IPS-15b (cell line): ENCODE data around the gene GLP1R.
A peak's percentile ranks its signal among the peaks of the same experiment; 100 is the strongest.

ENCODE experiments used
- H3K27me3 ChIP-seq: one replicate; pipeline ENCODE4 v1.6.1; 2013; ENCODE audit warnings: low read length; ENCODE audit not compliant: control insufficient read depth, insufficient read depth
- H3K36me3 ChIP-seq: one replicate; pipeline ENCODE4 v1.6.1; 2013; ENCODE audit warnings: low read length; ENCODE audit not compliant: control insufficient read depth, insufficient read depth
- H3K4me1 ChIP-seq: one replicate; pipeline ENCODE4 v1.6.1; 2013; ENCODE audit warnings: mild to moderate bottlenecking, low read length; ENCODE audit not compliant: control insufficient read depth, insufficient read depth
- H3K4me3 ChIP-seq: one replicate; pipeline ENCODE4 v1.5.1; 2013; ENCODE audit warnings: low read depth, low read length
- H3K9ac ChIP-seq: one replicate; pipeline ENCODE4 v1.6.1; 2013; ENCODE audit warnings: low read depth, mild to moderate bottlenecking, low read length
- H3K9me3 ChIP-seq: one replicate; pipeline ENCODE4 v1.6.1; 2013; ENCODE audit warnings: mild to moderate bottlenecking, low read length; ENCODE audit not compliant: control insufficient read depth, insufficient read depth

The GLP1R gene

GRCh38 chr6:39095578-39095977, 47.0 kb downstream of the GLP1R start:
- H3K27me3 ChIP-seq, result no peaks in the 10 kb centered on the region
- H3K9ac ChIP-seq, result no peak overlapping the region
- H3K36me3 ChIP-seq, result no peaks in the 10 kb centered on the region

DNA sequence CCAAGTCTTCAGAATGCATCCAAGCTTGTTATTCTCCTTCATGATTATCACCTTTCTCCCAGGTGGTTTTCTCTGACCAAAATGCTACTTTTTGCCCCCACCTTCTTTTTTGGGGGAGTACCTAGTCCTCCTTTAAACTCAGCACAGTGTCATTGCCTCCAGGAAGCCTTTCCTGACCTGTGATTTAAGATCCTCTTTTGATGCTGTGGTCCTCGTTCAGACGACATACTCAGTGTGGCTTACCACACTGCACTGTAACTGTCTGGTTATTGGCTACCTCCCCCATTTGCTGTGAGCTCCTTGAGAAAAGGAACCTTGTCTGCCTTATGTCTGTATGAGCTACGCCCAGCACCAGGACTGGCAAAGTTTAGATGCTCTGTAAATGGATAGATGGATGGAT, 51.8 kb downstream of the GLP1R start:
- Histone ChIP-seq H3K36me3 (no peaks in the 10 kb centered on the region), H3K4me1 (peaks cover 4% of the 10 kb centered on the region), H3K9me3 (no peaks in the 10 kb centered on the region), H3K4me3 (no peak overlapping the region), H3K27me3 (no peaks in the 10 kb centered on the region), H3K9ac (no peak overlapping the region)

More at GRCh38 chr6:39095578-39095977, 47.0 kb downstream of the GLP1R start:
- Histone ChIP-seq H3K4me1 (peaks cover 5% of the 10 kb centered on the region), H3K4me3 (no peak overlapping the region), H3K9me3 (no peaks in the 10 kb centered on the region)

DNA sequence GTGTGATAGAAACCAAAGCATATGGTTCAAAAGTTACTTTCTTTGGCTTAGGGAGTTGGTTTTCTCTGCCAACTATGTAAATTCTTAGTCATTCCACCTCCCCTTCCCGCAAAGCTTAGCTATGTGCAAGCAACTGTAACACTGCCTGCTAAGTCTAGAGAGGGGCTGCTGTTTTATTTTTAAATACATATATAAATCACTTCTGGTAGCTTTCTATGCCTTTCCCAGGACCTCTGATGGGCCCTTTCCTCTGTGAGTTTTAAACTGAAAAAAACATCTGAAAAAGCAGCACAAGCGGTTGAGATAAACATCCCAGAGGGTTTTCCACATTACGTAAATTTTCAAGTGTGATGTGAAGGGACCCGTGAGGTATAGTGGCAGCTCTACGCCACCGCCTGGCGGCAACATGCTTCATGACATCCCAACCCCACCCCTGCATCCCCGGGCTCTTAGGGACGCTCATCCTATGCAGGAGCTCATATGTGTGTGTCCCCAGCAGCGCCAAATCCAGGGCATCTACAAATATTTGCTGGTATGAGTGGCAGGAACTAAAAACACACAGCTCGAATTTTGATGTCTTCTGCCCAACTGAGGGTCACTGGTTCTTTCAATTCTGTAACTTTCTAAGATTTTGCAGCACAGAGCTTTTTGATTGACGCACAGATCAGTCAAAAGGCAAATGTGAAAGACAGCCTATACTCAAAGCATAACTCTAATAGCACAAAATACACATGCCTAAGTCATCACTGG, 53.7 kb downstream of the GLP1R start:
- Histone ChIP-seq H3K9ac (no peak overlapping the region), H3K9me3 (no peaks in the 10 kb centered on the region), H3K4me3 (no peak overlapping the region), H3K4me1 (peaks cover 4% of the 10 kb centered on the region), H3K36me3 (no peaks in the 10 kb centered on the region), H3K27me3 (no peaks in the 10 kb centered on the region)

GRCh38 chr6:39102821-39103136, 54.2 kb downstream of the GLP1R start:
- Histone ChIP-seq H3K4me3 (no peak overlapping the region), H3K9me3 (no peaks in the 10 kb centered on the region), H3K4me1 (peaks cover 4% of the 10 kb centered on the region), H3K36me3 (no peaks in the 10 kb centered on the region), H3K27me3 (no peaks in the 10 kb centered on the region), H3K9ac (no peak overlapping the region)

DNA sequence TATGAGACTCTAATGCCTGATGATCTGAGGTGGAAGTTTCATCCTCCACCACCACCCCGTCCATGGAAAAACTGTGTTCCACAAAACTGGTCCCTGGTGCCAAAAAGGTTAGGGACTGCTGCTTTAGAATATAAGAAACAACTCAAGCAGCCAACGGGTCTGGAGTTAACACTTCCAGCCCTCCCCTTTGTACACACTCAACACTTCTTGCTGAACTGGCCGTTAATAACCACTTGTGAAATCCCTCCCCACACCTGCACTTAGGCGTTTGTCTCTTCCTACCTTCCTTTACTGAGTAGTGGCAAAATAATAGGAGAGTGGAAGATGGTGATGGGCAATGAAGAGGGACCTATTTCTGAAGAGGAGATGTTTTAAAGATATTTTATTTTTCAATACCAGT, 55.9 kb downstream of the GLP1R start:
- H3K4me3 ChIP-seq, result no peak overlapping the region
- H3K9me3 ChIP-seq, result no peaks in the 10 kb centered on the region
- no peaks in the 10 kb centered on the region for H3K36me3 ChIP-seq
- H3K4me1 ChIP-seq, result peaks cover 4% of the 10 kb centered on the region
- no peak overlapping the region for H3K9ac ChIP-seq
- no peaks in the 10 kb centered on the region for H3K27me3 ChIP-seq

DNA sequence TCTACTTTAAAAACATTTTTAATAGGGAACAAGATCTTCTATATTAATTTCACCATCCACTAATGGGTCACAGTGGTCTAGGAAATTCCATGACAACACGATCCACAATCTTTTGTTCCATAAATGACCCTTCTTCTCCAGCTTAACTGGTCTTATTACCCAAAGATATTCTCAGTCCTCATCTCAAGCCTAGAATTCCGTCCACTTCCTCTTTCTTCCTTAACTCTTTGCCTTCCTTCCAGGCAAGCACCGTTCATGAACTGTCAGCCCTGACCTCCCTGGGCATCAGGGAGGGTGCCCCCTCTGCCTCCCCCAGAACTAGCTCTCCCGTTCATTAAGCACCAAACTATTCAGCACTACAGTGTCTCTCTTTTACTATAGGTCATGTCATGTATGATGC, 58.5 kb downstream of the GLP1R start:
- Histone ChIP-seq H3K4me1 (peaks cover 1% of the 10 kb centered on the region), H3K27me3 (no peaks in the 10 kb centered on the region), H3K9ac (no peak overlapping the region), H3K36me3 (no peaks in the 10 kb centered on the region), H3K9me3 (no peaks in the 10 kb centered on the region), H3K4me3 (no peak overlapping the region)

DNA sequence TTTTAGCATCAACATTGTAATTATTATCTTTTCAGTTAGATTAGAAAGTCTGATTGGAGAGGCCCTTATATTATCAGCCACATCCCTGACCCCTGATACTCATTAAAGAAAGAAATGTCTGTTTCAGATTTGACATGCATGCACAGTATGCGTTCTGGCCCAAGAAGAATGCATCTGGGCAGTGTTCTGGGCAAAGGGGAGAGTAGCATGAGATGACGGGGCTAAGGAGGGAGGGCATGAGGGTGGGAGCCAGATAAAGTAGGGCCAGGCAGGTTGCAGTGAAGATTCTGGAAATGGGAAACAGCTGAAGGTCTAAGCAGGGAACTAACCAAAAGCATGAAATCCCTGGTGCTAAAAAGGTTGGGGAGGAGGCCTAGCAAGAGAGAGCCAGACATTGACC, 59.1 kb downstream of the GLP1R start:
- Histone ChIP-seq H3K9me3 (no peaks in the 10 kb centered on the region), H3K9ac (no peak overlapping the region), H3K4me1 (no peaks in the 10 kb centered on the region), H3K36me3 (no peaks in the 10 kb centered on the region), H3K4me3 (no peak overlapping the region), H3K27me3 (no peaks in the 10 kb centered on the region)

GRCh38 chr6:39108041-39108839, 59.7 kb downstream of the GLP1R start:
- no peaks in the 10 kb centered on the region for H3K9me3 ChIP-seq
- no peak overlapping the region for H3K4me3 ChIP-seq
- H3K9ac ChIP-seq, result no peak overlapping the region
- H3K4me1 ChIP-seq, result no peaks in the 10 kb centered on the region
- H3K27me3 ChIP-seq, result no peaks in the 10 kb centered on the region
- no peaks in the 10 kb centered on the region for H3K36me3 ChIP-seq

- H3K9ac ChIP-seq, result no peak overlapping the region
- no peaks in the 10 kb centered on the region for H3K9me3 ChIP-seq
- peaks cover 5% of the 10 kb centered on the region for H3K4me1 ChIP-seq
- H3K27me3 ChIP-seq, result peaks cover 8% of the 10 kb centered on the region
- H3K4me3 ChIP-seq, result no peak overlapping the region
- H3K36me3 ChIP-seq, result no peaks in the 10 kb centered on the region
Observed at GRCh38 chr6:39111280-39111679, 62.7 kb downstream of the GLP1R start.

DNA sequence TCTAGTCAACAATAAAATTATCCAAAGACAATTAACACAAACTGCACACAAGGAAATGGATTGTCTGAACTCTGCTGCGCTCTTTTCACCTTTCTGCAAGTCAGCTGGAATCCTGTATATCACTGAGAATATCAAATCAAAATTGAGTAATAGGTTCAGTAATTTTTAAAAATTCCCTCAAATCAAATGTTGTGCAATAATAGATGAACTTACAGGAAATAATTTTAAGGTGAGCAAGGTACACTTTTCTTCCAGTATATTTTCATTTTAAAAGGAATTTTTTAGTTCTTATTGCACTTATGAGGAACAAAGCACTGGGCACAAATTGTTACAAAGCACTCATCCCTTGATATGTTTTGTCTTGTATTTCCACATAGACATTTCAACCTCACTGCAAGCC, 65.2 kb downstream of the GLP1R start:
- no peak overlapping the region for H3K9ac ChIP-seq
- H3K4me3 ChIP-seq, result peak overlapping the region; percentile 55
- H3K9me3 ChIP-seq, result no peaks in the 10 kb centered on the region

GRCh38 chr6:39114388-39114703, 65.8 kb downstream of the GLP1R start:
- Histone ChIP-seq H3K9me3 (no peaks in the 10 kb centered on the region), H3K9ac (no peak overlapping the region), H3K4me3 (peak overlapping the region; percentile 55), H3K27me3 (peaks cover 8% of the 10 kb centered on the region), H3K4me1 (peaks cover 5% of the 10 kb centered on the region), H3K36me3 (no peaks in the 10 kb centered on the region)

More for the DNA sequence above, 65.2 kb downstream of the GLP1R start:
- Histone ChIP-seq H3K27me3 (peaks cover 8% of the 10 kb centered on the region), H3K4me1 (peaks cover 5% of the 10 kb centered on the region), H3K36me3 (no peaks in the 10 kb centered on the region)
